ENCODE measurements around the gene MAPK12. TPM values are rescaled to one million over a fixed set of nuclear protein-coding genes. Genes with fewer than 3 reads are reported as not detected.
A peak's percentile ranks its signal among the peaks of the same experiment; 100 is the strongest.

The MAPK12 gene
- polyA plus RNA-seq, 1 experiment, result 26.6 TPM

DNA sequence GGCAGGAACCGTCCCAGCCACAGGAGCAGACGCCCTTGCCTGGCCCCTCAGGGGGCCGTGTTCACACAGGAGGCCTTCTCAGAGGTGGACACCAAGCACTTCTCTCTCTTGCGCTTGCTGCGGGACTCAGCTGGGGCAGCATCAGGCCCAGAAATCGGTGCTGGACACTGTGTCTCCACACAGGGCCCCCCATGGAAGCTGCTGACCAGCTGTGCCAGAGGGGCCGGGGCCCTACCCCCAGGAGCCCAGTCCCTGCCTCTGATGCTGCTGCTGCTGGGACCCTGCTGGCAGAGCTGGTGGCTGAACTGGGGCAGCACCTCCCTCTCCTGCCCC is 42.0 kb upstream of the MAPK12 start:
- TF ChIP-seq CTCF (IDR thresholded peaks at IDR 0.05; ENCODE audit: low read depth, low read length), result no peak
- ChIA-PET CTCF (no interaction called here), POLR2A (no interaction called here)
- Histone ChIP-seq H3K9me3 (ENCODE audit: control insufficient read depth, insufficient read depth, low read length) (peaks cover 3% of the 10 kb centered on the region; the same call in 1 of the 2 replicates), H3K4me3 (ENCODE audit: low read depth, low read length) (no peak overlapping the region; the same call in 1 of the 2 replicates), H3K27me3 (ENCODE audit: control insufficient read depth, insufficient read depth, low read length) (no peaks in the 10 kb centered on the region), H3K27ac (ENCODE audit: low read depth, low read length) (peak overlapping the region; percentile 57)
- no peak for DNase-seq (ENCODE audit: low read depth, low spot score)

GRCh38 chr22:50302564-50302963 is 41.1 kb upstream of the MAPK12 start:
- H3K4me3 ChIP-seq (ENCODE audit: low read depth, low read length), result no peak overlapping the region; the same call in 1 of the 2 replicates
- ChIA-PET CTCF (interaction anchor here (0.6 kb wide), 1 partner anchor 63 kb away, joined by 3 read pairs; no protein-coding TSS in a partner anchor), POLR2A (interaction anchor here (1.1 kb wide), 1 partner anchor 9 kb away, joined by 4 read pairs; no protein-coding TSS in a partner anchor)
- peaks cover 3% of the 10 kb centered on the region; the same call in 1 of the 2 replicates for H3K9me3 ChIP-seq (ENCODE audit: control insufficient read depth, insufficient read depth, low read length)
- H3K27ac ChIP-seq (ENCODE audit: low read depth, low read length), result peak overlapping the region; percentile 31
- no peak for DNase-seq (ENCODE audit: low read depth, low spot score)
- H3K27me3 ChIP-seq (ENCODE audit: control insufficient read depth, insufficient read depth, low read length), result no peaks in the 10 kb centered on the region
- TF ChIP-seq CTCF (IDR thresholded peaks at IDR 0.05; ENCODE audit: low read depth, low read length), result no peak

- POLR2A ChIA-PET, result interaction anchor here (1.1 kb wide), 1 partner anchor 9 kb away, joined by 4 read pairs; no protein-coding TSS in a partner anchor
- DNase-seq (ENCODE audit: low read depth, low spot score), result no peak
- CTCF ChIA-PET, result interaction anchor here (0.6 kb wide), 1 partner anchor 64 kb away, joined by 3 read pairs; no protein-coding TSS in a partner anchor
Measured at GRCh38 chr22:50302041-50302541, 40.6 kb upstream of the MAPK12 start.

GRCh38 chr22:50301581-50301991 is 40.1 kb upstream of the MAPK12 start:
- Histone ChIP-seq H3K27ac (ENCODE audit: low read depth, low read length) (peak overlapping the region; percentile 31), H3K4me3 (ENCODE audit: low read depth, low read length) (peak overlapping the region; percentile 32), H3K9me3 (ENCODE audit: control insufficient read depth, insufficient read depth, low read length) (peaks cover under 1% of the 10 kb centered on the region; the same call in 1 of the 2 replicates), H3K27me3 (ENCODE audit: control insufficient read depth, insufficient read depth, low read length) (no peaks in the 10 kb centered on the region)
- CTCF ChIA-PET, result no interaction called here
- POLR2A ChIA-PET, result no interaction called here
- DNase-seq (ENCODE audit: low read depth, low spot score), result no peak
- no peak for TF ChIP-seq CTCF (IDR thresholded peaks at IDR 0.05; ENCODE audit: low read depth, low read length)

More at GRCh38 chr22:50302041-50302541, 40.6 kb upstream of the MAPK12 start:
- Histone ChIP-seq H3K27ac (ENCODE audit: low read depth, low read length) (peak overlapping the region; percentile 31), H3K9me3 (ENCODE audit: control insufficient read depth, insufficient read depth, low read length) (peaks cover 3% of the 10 kb centered on the region; the same call in 1 of the 2 replicates), H3K27me3 (ENCODE audit: control insufficient read depth, insufficient read depth, low read length) (no peaks in the 10 kb centered on the region), H3K4me3 (ENCODE audit: low read depth, low read length) (peak overlapping the region; percentile 32)
- no peak for TF ChIP-seq CTCF (IDR thresholded peaks at IDR 0.05; ENCODE audit: low read depth, low read length)

DNA sequence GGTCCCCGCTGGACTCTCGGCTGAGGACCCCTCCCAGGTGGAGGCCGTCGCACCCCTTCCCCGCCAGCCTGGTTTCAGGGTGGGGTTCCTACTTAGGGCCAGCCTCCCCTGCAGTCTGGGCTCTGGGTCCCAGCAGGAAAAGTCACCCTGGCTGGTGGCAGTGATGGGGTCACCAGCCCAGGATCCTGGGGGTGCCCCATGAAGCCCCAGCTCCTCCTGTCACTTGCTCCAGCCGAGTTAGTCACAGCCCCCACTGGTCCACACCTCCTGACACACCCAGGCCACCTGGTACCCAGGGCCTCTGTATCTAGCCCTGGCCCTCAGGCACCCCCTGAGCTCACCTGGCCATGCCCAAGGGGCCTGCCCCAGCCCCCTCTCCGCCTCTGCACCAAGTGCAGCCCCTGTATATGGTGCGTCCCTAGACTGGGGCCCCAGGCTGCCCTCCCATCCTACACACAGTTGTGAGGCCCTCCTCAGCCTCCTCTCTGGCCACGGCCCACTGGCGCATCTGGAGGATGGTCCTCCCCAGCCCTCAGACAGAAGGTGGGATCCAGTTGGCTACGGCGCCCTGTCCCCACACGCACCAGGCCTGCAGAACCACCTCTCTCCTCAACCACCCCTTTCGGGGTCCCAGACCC is 39.3 kb upstream of the MAPK12 start:
- CTCF ChIA-PET, result no interaction called here
- POLR2A ChIA-PET, result no interaction called here
- DNase-seq (ENCODE audit: low read depth, low spot score), result no peak
- no peaks in the 10 kb centered on the region; the same call in 1 of the 2 replicates for H3K9me3 ChIP-seq (ENCODE audit: control insufficient read depth, insufficient read depth, low read length)
- H3K27ac ChIP-seq (ENCODE audit: low read depth, low read length), result no peak overlapping the region
- no peaks in the 10 kb centered on the region for H3K27me3 ChIP-seq (ENCODE audit: control insufficient read depth, insufficient read depth, low read length)
- TF ChIP-seq CTCF (IDR thresholded peaks at IDR 0.05; ENCODE audit: low read depth, low read length), result no peak
- no peak overlapping the region for H3K4me3 ChIP-seq (ENCODE audit: low read depth, low read length)

Data from AG04450 (cell line).